Globus pallidus (tissue), 1 donor: ENCODE measurements around the gene GALNT4.

ENCODE experiments used
- DNase-seq: peaks from one replicate; pipeline ENCODE4 v3.0.0-alpha.2; 2015; ENCODE audit warnings: low spot score

Gene GALNT4

GRCh38 chr12:89524541-89525304 lies at the start of gene GALNT4:
GALNT4 (minus strand) TSS chr12:89524796; CDS start chr12:89524549, 247 bp downstream.
- DNase-seq: peak; percentile 84

- no peak for DNase-seq
These were observed 48.6 kb upstream of the GALNT4 start for GRCh38 chr12:89573051-89573810.

- DNase-seq: no peak
These were observed 47.0 kb upstream of the GALNT4 start for GRCh38 chr12:89571491-89572195.

GRCh38 chr12:89568484-89568883 lies 43.9 kb upstream of the GALNT4 start:
- no peak for DNase-seq

DNA sequence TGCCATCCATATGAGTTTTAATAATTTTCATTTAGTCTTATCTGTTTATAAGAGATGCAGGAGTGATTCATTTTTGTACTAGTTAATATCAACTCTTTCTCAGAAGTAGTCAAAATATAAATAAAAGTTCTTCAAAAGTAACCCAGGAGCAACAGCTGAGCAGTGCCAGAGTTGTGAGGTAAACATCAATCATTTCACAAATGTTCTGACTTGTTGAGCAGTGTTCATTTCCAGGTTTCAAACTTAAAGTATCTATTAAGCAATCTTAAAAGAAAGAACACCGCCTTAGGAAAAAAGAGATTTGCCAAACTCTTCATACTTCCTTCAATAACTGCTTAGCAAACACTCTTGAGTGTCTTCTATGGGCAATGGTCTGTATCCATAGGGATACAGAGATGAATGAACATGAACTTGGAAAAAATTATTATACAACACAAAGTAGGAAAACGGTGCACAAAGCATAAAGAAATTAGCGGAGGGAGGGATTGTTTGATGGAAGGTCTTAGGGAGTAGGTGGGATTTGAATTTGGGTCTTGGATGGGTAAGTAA lies 43.2 kb upstream of the GALNT4 start:
- no peak for DNase-seq

- no peak for DNase-seq
These were observed 42.0 kb upstream of the GALNT4 start for GRCh38 chr12:89566615-89567014.

- no peak for DNase-seq
These were observed 40.4 kb upstream of the GALNT4 start for GRCh38 chr12:89565002-89565401.

DNA sequence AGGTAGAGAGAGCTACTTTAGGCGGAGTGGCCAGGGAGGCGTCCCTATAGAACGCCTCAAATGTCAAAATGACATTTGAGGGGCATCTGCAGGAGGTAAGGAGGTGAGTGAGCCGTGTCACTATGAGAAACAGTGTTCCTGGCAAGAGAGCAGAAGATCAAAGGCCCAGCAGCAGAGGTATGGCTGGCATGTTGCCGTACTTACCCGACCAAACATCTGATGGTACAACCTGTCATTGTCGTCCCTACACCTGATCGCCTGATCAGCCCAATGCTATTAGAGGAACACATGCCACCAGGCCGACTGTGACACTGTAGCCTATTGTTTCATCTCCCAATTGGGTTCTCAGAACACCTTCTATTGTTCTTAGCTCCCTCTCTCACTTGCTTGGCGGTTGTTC lies 35.2 kb upstream of the GALNT4 start:
- no peak for DNase-seq

- DNase-seq: peak; percentile 38
These were observed 32.4 kb upstream of the GALNT4 start for GRCh38 chr12:89556976-89557375.

DNA sequence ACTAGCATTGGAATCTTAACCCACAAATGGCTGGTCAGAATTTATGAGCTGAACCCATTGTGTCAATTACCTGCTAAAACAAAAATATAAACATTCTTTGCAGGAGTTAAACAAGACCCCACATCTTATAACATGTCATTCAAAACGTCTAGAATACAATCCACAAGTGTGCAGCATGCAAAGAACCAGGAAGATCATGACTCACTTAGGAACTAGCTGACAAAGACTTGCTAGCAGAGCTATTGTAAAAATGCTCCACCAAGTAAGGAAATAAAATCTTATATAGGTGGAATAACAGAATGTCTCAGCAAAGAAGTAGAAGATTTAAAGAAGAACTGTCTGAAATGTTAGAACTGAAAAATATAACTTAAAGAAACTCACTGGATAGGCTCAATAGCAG lies 27.8 kb upstream of the GALNT4 start:
- no peak for DNase-seq

DNA sequence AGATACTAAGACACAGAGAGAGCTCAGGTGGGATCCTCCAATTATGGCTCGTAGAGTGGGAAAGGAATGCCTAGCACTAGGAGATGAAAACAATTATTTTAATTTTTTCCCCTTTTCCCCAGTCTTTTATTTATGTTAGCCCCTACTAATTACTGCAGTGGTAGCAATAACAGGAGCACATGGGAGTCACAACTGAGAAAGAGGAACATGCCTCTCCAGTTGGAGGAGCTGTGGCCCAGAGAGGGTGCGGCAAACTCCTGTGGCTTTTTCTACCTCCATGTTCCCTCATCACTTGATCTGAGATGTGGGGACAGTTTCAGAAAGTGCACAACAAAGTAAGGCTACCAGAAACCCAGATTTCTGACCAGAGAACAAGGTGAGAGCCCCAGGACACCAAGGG lies 27.2 kb upstream of the GALNT4 start:
- DNase-seq: no peak

DNA sequence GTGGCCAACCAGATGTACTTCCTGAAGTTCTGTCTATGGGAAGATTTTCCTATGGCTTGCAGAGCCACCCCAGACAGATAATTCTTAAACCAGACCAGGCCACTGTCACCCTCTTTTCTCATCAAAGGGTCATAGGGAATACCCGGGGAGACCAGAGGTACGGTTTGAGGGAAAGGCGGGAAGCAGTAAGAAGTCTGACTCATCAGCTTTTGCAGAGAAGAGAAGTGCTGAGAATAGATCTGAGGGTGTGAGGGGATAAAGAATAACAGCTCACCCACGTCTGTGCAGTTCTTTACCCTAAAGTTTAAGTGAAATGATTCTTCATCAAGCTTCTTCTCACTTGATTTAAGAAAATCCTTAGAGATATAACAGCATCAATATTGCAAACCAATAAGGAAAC lies 22.5 kb upstream of the GALNT4 start:
- no peak for DNase-seq

DNA sequence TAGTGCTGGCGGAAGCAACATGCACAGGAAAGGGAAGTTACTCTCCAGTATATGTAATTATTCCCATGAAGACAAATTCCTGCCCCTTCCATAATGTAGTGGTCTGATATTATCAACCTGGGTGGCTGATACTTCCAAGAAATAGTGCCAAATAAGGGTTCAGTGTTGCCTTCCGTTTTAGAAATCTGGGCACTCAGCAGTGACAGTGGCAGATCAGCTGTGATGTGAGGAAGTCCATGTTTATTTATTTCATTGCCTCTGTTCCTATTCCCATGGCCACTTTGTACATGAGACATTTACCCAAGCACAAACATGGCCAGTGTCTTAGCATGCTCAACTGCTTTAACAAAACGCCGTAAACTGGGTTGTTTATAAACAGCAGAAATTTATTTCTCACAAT lies 21.6 kb upstream of the GALNT4 start:
- no peak for DNase-seq

DNA sequence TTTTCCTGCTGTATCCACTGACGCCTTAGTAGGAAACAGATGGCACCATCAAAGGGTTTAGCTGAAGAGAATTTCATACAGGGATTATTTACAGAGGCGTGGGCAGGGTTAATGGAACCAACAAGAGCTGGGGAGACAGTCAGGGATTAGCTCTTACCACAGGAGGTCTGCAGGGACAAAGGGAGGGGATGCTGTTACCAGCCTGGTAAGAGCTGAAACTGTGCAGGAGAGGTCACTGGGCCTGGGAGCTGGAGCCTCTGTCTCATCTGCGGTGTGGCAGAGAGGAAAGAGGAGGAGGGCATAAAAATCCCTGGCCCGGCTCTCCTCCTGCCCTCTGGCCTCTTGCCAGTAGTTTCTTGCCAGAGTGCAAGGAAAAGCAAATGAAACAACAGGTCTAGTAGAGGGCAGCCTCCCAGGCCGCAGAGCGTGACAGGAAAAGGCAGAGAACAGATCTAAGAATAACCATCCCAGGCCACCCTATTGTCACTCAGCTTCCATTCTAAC lies 20.1 kb upstream of the GALNT4 start:
- DNase-seq: no peak

- no peak for DNase-seq
These were observed 19.4 kb upstream of the GALNT4 start for GRCh38 chr12:89544022-89544421.

DNA sequence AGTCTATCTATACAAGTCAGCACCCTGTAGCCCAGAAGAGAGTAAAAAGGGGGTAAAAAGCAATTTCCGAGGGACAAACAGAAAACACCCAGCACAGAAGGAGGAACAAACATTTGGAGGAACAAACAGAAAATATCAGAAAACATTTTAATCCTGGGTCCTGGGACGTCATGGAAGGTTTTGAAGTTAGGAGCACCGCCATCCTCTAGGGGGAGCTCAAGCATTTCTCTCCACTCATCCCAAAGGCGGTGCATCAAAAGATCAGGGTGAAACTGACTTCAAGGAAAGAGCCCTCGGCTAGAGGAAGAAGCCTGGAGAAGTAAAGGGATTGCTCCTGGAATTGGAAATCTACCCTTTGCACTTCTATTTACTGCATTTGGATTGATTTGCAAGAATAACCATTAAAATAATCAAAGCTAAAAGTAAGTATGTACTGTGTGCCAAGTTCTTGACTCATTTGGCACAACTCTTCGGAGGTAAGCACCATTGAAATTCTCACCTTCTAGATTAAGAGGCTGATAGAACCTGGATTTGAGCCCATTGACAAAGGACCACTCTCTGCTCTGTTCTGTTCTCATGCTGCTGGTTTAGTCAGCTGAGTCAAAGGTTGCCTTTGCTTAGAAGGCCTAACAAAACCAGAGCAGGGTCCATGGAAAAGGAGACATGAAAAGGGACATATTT lies 18.5 kb upstream of the GALNT4 start:
- peak; percentile 72 for DNase-seq

- no peak for DNase-seq
These were observed 17.6 kb upstream of the GALNT4 start for GRCh38 chr12:89542236-89542635.

DNA sequence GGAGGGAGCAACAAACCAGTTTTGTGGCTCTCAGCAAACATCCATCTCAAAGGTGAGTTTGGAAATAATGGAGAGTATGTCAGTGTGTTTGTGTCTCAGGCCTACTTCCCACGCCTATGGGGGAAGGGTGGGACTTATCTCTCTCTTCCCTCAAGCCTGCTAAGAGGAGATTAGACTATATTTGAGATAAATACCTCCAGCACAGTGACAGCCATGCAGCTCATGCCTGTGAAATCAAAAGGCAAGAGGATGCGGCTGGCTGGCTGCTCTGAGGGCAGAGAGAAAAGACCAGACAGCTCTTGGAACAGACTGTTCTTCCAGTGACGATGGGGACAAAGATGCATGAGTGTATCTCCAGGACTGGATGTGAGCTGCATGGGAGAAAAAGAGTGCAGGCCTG lies 16.0 kb upstream of the GALNT4 start:
- no peak for DNase-seq

DNA sequence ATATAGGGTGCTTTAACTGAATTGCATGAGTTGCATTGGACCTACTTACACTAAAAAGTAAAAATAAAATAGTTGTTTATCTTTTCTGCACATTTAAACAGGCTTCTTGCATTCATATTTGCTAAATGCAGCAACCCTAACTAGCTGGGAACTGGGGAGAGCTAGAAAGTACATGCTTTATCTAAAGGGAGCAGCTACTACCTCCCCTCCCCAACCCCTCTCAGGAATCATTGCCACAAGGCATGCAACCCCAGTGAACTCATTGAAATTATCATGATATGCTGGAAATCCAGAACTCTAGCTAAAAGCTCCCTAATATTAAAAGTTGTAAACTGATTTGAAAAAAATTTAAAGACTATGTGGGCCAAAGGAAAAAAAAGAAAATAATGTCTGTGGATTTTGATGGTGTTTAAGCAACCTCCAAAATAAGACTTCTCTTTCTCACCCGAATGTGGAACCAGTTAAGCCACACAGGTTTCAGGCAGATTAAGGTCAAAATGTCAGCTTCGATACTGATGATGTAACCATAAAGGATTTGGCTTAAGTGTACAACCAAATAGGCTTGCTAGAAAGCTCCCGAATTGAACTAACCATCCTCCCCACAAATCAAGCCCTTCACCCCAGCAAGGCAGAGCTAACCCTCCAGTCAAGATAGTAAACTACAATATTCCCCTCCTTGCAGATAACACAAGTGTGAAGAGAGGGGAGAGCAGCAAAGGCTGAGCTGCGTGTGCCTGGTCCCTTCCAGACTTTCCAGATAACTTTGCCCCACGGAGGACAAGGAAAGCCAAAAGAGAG lies 15.0 kb upstream of the GALNT4 start:
- DNase-seq: no peak

GRCh38 chr12:89538897-89539296 lies 14.3 kb upstream of the GALNT4 start:
- DNase-seq: no peak

DNA sequence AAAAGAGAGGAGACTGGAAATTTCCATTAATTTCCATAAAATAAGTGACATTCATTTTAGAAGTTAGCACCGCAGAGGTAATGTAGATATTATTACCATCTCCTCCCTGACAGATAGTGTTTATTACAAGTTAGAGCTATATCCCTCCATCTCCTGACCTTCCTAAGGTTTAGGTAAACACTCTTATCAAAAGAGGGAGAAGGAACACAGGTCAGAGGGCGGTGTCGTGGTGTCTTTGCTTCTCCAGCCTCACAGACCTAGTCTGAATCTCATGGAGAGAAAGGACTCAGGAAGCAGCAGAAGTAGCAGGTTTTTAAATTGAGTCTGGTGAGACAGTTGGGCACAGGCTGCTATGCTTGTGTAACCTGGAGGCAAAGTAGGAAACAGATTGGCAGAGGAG lies 12.8 kb upstream of the GALNT4 start:
- no peak for DNase-seq
